Progenitor cell of endocrine pancreas (in vitro differentiated cells): Measurements from ENCODE around the gene ABCC1. TPM values are rescaled to one million over a fixed set of nuclear protein-coding genes. Genes with fewer than 3 reads are reported as not detected.
"Not testable (repeated sequence)": the region's sequence is repeated elsewhere in the genome, so short reads cannot be mapped to it uniquely, and the experiment has no call there.

Source experiments
- DNase-seq: peaks from one replicate; pipeline ENCODE4 v3.0.0; 2021; ENCODE audit warnings: low spot score; ENCODE audit not compliant: unreplicated experiment
- H3K27ac Mint-ChIP-seq: 2 replicates; pipeline ENCODE4 v1.8.0; 2021; ENCODE audit warnings: mild to moderate bottlenecking, moderate library complexity, mixed read lengths
- H3K27me3 Mint-ChIP-seq: 2 replicates; pipeline ENCODE4 v1.8.0; 2021; ENCODE audit warnings: mixed read lengths
- H3K36me3 Mint-ChIP-seq: 2 replicates; pipeline ENCODE4 v1.8.0; 2022; ENCODE audit warnings: mixed read lengths; ENCODE audit not compliant: insufficient read depth
- H3K4me1 Mint-ChIP-seq: 2 replicates; pipeline ENCODE4 v1.8.0; 2021; ENCODE audit warnings: low read depth, mixed read lengths
- H3K4me3 Mint-ChIP-seq: 2 replicates; pipeline ENCODE4 v1.8.0; 2021; ENCODE audit warnings: low read depth, mild to moderate bottlenecking, moderate library complexity, mixed read lengths
- H3K9me3 Mint-ChIP-seq: 2 replicates; pipeline ENCODE4 v1.8.0; 2021; ENCODE audit warnings: low read depth, mixed read lengths
- total RNA-seq: library from RNA; stranded (reverse); gene quantifications from 2 replicates; pipeline ENCODE4 v1.2.1, GENCODE V29; 2021
- TF ChIP-seq, protein P1 (sequence below): fragments of 200-600 bp; sonication (generic); IDR thresholded peaks from one replicate; pipeline ENCODE4 v1.5.0; 2021; ENCODE audit warnings: antibody characterized with exemption, mild to moderate bottlenecking; ENCODE audit not compliant: unreplicated experiment

Gene ABCC1
- total RNA-seq, 1 donor from 2014 or later = 47.2 TPM

DNA sequence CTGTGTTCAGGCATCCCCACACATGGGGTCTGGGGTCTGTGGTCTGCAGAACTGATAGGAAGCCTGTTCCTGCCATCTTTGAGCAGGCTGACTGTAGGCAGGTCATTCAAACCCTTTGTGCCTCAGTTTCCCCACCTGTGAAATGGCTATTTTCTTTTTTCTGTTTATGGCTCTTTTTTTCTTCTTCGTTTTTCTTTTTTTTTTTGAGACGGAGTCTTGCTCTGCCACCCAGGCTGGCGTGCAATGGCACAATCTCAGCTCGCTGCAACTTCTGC, 201.4 kb downstream of the ABCC1 start:
- TF ChIP-seq, protein P1, sequence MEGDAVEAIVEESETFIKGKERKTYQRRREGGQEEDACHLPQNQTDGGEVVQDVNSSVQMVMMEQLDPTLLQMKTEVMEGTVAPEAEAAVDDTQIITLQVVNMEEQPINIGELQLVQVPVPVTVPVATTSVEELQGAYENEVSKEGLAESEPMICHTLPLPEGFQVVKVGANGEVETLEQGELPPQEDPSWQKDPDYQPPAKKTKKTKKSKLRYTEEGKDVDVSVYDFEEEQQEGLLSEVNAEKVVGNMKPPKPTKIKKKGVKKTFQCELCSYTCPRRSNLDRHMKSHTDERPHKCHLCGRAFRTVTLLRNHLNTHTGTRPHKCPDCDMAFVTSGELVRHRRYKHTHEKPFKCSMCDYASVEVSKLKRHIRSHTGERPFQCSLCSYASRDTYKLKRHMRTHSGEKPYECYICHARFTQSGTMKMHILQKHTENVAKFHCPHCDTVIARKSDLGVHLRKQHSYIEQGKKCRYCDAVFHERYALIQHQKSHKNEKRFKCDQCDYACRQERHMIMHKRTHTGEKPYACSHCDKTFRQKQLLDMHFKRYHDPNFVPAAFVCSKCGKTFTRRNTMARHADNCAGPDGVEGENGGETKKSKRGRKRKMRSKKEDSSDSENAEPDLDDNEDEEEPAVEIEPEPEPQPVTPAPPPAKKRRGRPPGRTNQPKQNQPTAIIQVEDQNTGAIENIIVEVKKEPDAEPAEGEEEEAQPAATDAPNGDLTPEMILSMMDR = no peak
- Mint-ChIP-seq H3K27ac (no peak overlapping the region), H3K27me3 (no peaks in the 10 kb centered on the region), H3K4me1 (no peaks in the 10 kb centered on the region), H3K4me3 (no peak overlapping the region), H3K9me3 (no peaks in the 10 kb centered on the region), H3K36me3 (peaks cover 2% of the 10 kb centered on the region)
- DNase-seq = no peak

DNA sequence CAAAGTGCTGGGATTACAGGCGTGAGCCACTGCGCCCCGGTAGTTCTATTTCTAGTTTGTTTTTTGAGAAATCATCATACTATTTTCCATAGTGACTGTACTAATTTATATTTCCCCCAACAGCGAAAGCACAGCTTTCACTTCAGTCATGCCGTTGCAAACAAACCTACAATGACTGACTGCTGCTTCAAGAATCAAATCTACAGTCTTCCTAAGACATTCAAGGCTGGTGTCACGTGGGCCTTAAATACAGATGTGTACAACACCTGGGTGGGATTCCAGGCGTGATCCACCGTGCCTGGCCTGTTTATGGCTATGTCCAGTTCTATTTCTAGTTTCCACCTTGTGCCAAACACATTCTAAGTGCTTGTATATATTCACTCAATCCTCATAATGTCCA, 201.9 kb downstream of the ABCC1 start:
- no peak overlapping the region for H3K27ac Mint-ChIP-seq

DNA sequence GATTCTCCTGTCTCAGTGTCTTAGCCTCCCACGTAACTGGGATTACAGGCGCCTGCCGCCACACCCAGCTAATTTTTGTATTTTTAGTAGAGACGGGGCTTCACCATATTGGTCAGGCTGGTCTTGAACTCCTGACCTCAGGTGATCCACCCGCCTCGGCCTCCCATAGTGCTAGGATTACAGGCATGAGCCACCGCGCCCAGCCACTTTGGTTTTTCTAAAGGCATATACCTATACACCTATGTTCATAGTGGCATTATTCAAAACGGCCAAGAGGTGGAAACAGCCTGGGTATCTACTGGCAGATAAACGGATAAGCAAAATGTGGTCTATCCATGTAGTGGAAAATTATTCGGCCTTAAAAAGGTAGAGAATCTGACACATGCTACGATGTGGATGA, 203.6 kb downstream of the ABCC1 start:
- not testable (repeated sequence) for H3K4me3 Mint-ChIP-seq, H3K27ac Mint-ChIP-seq, H3K4me1 Mint-ChIP-seq, DNase-seq, H3K27me3 Mint-ChIP-seq, H3K9me3 Mint-ChIP-seq
- H3K36me3 Mint-ChIP-seq = peaks cover 12% of the 10 kb centered on the region

More for the DNA sequence above, 201.9 kb downstream of the ABCC1 start:
- Mint-ChIP-seq H3K36me3 (peaks cover 5% of the 10 kb centered on the region), H3K4me3 (no peak overlapping the region), H3K9me3 (no peaks in the 10 kb centered on the region), H3K4me1 (no peaks in the 10 kb centered on the region), H3K27me3 (no peaks in the 10 kb centered on the region)
- TF ChIP-seq, protein P1 = no peak
- no peak for DNase-seq

DNA sequence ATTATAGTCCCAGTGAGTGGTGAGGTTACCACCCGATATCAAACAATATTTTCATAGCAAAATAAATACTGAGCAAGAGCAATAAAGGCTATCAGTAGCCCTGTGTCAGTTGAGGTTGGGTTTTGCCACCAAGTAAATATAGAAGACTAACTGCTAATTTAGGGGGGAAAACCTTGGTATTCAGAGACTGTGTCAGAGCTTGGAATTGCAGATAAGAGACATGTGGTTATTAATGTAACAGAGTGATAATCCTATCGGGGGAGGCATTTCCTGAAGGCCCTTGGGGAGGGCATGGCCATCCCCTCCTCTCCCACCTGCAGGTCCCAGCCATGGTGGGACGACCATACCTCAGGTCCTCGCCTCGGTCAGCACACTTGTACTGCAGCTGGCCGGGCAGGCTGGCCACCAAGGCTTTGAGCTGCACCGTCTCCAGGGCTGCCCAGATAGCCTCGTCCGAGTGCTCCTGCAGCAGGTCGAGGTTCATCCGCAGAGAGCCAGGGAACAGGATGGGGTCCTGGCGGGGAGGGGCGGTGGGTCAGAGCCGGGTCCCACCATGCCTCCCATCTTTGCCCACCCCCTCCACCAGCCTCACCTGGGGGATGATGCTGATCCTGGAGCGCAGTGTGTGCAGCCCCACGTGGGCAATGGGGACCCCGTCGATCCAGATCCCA, 205.0 kb downstream of the ABCC1 start:
- TF ChIP-seq, protein P1 = no peak
- H3K4me3 Mint-ChIP-seq = no peak overlapping the region
- no peak for DNase-seq
- peaks cover 11% of the 10 kb centered on the region for H3K9me3 Mint-ChIP-seq
- no peak overlapping the region for H3K27ac Mint-ChIP-seq
- peaks cover 21% of the 10 kb centered on the region for H3K36me3 Mint-ChIP-seq
- no peaks in the 10 kb centered on the region for H3K4me1 Mint-ChIP-seq
- H3K27me3 Mint-ChIP-seq = no peaks in the 10 kb centered on the region

DNA sequence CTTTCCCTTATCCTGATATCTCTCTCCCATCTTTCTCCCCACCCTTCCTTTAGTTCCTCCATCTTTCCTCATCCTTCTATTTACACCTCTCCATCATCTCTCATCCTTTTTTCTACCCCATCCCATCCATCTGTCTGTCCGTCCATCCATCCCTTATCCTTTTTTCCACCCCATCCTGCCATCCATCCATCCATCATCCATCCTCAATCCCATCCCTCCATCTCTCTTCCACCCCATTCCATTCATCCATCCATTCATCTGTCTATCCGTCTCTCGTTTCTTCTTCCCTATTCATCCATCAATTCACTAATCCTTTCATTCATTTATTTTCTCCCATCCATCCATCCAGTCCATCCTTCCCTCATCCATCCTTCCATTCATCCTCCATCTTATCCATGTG, 205.8 kb downstream of the ABCC1 start:
- H3K4me1 Mint-ChIP-seq = no peaks in the 10 kb centered on the region
- H3K9me3 Mint-ChIP-seq = peaks cover 14% of the 10 kb centered on the region
- peaks cover 25% of the 10 kb centered on the region for H3K36me3 Mint-ChIP-seq
- H3K27ac Mint-ChIP-seq = no peak overlapping the region
- H3K4me3 Mint-ChIP-seq = no peak overlapping the region
- H3K27me3 Mint-ChIP-seq = no peaks in the 10 kb centered on the region
- DNase-seq = no peak
- TF ChIP-seq, protein P1 = no peak

DNA sequence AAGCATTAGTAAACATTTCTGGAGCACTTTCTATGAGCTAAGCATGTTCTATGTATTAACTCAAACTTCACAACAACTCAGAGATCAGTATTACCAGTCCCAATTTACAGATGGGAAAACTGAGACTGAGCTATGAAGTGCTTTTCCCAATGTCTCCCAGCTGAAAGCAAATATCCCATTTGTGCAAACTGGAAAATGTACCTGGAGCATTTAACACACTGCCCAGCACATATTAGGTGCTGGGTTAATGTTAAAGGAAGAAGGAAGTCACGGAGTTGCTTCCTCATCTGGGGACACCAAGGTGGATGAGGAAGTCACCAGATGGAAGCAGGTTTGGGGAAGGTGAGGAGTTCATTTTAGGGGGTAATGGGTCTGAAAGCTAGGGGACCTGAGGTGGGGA, 207.8 kb downstream of the ABCC1 start:
- H3K27ac Mint-ChIP-seq = peak overlapping the region; percentile 58
- H3K36me3 Mint-ChIP-seq = peaks cover 28% of the 10 kb centered on the region
- no peaks in the 10 kb centered on the region for H3K27me3 Mint-ChIP-seq
- H3K4me3 Mint-ChIP-seq = no peak overlapping the region
- TF ChIP-seq, protein P1 = no peak
- H3K4me1 Mint-ChIP-seq = no peaks in the 10 kb centered on the region
- DNase-seq = no peak
- peaks cover 14% of the 10 kb centered on the region for H3K9me3 Mint-ChIP-seq
